Ramos (cell line): Measurements from ENCODE around the gene LMLN.
"Not testable (repeated sequence)": the region's sequence is repeated elsewhere in the genome, so short reads cannot be mapped to it uniquely, and the experiment has no call there.

ENCODE experiments used
- in situ Hi-C: fragments of 300-500 bp; cut with MboI; formaldehyde crosslinking; loops from one replicate; pipeline ENCODE4 v1.14.3; 2022; ENCODE audit warnings: low sequenced_read_pairs; ENCODE audit not compliant: unreplicated experiment

Gene LMLN

DNA sequence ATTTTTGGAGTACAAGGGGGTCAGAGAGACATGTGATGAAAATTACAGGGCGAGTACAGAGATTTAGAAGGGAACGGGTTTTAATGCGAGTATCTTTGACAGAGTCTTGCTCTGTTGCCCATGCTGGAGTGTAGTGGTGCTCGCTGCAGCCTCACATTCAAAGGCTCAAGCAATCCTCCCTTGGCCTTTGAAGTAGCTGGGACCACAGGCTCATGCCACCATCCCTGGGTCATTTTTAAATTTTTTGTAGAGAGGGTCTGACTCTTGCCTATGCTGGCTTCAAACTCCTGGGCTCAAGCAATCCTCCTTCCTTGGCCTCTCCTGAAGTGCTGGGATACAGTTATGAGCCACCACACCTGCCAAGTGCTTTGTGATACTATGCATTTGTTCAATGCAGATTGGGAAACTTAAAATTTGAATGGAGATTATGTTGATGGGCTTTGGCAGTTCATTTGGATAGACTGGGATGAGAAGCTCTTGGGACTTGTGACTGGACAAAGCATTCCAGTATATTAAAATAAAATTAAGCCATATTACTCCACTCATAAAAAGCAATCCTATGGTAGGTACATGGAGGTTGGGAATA, 4.0 kb upstream of the LMLN start:
- in situ Hi-C loops: no loop called here

DNA sequence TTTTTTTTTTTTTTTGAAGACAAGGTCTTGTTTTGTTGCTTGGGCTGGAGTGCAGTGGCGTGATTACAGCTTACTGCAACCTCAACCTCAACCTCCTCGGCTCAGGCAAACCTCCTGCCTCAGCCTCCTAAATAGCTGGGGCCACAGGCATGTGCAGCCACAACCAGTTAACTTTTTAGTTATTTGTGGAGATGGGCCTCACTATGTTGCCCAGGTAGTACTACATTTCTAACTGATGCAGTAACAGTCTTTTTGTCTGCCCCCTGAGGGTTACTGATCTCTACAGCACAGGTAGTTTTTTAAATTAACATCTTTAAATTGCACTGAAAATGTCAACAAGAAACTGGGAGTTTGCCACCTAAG, 3.4 kb upstream of the LMLN start:
- in situ Hi-C loops: no loop called here

GRCh38 chr3:197957790-197958133, 2.3 kb upstream of the LMLN start:
- in situ Hi-C loops: no loop called here

GRCh38 chr3:197958346-197958745, 1.7 kb upstream of the LMLN start:
- in situ Hi-C loops: no loop called here

DNA sequence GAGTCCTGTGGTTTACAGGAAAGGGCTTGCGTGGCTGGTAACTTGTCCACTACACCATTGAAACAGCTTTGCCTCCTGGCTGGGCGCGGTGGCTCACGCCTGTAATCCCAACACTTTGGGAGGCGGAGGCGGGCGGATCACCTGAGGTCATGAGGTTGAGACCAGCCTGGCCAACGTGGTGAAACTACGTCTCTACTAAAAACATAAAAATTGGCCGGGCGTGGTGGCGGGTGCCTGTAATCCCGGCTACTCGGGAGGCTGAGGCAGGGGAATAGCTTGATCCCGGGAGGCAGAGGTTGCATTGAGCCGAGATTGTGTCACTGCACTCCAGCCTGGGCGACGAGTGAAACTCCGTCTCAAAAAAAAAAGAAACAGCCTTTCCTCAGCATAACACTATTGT, 1.2 kb upstream of the LMLN start:
- in situ Hi-C loops: not testable (repeated sequence)

DNA sequence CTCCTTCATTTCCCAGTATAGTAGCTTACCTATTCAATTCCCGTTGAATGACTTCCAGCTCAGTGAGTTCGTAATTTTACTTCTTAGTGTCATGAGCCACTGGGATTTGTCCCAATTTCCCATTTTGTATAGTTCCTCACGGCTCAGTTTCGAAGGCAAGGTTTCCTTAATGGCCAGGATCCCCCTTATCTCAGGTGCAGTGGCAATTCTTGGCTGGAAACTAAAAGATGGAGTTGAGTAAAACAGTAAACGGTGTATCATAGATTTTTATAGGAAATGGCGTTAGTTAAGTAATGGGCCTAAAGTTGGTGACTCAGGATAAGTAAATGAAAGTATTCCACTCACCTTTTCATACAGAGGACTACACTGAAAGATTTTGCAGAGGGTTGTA, 522 bp upstream of the LMLN start:
- in situ Hi-C loops: no loop called here

- in situ Hi-C loops: no loop called here
Measured at GRCh38 chr3:197960694-197961581, 921 bp downstream of the LMLN start.

- in situ Hi-C loops: no loop called here
Measured at GRCh38 chr3:197961582-197961945, 1.5 kb downstream of the LMLN start.

- in situ Hi-C loops: no loop called here
Measured at GRCh38 chr3:197963019-197963637, 3.1 kb downstream of the LMLN start.

GRCh38 chr3:197967337-197967989, 7.4 kb downstream of the LMLN start:
- in situ Hi-C loops: not testable (repeated sequence)

GRCh38 chr3:197970588-197970987, 10.6 kb downstream of the LMLN start:
- in situ Hi-C loops: no loop called here

GRCh38 chr3:197974016-197974415, 14.0 kb downstream of the LMLN start:
- in situ Hi-C loops: no loop called here

- in situ Hi-C loops: no loop called here
Measured at GRCh38 chr3:197975311-197975710, 15.3 kb downstream of the LMLN start.

DNA sequence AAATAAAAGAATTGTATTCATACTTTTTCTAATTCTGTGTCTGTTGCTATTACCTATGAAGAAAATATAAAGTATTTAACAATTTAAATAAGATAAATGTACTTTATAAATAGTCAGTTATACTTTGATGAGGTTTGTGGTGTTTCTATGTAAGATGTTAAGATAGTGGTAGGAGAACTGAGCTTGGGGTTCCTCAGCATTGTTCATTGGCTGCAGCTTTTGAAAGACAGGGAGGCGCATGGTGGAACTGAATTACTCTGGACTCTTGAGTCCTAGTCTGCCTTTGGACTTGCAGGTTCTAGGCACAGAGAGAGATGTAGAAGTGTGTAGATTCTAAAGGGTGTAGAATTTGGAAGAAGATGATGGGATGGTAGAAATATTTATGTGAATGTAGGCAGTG, 23.1 kb downstream of the LMLN start:
- in situ Hi-C loops: no loop called here

GRCh38 chr3:197989651-197990050, 29.6 kb downstream of the LMLN start:
- in situ Hi-C loops: no loop called here

- in situ Hi-C loops: no loop called here
Measured at GRCh38 chr3:197994736-197995135, 34.7 kb downstream of the LMLN start.

GRCh38 chr3:197996855-197997254, 36.8 kb downstream of the LMLN start:
- in situ Hi-C loops: no loop called here

DNA sequence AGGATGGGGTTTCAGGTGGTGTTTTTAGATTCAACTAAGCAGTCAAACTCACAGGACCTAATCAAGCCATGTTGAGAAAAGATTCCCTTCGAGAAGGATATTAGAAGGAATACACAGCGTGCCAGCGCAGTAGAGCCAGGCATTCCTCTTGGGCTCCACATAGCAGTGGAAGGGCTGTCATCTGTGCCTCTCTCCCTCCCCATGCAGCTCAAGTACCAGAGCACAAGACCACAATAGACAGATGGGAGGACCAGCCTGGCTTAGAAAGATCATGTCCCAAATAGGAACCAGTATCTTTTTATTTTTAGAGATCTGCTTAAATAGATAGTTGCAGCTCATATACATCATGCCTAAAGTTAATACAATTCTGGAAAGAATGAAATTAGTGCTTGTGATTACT, 37.9 kb downstream of the LMLN start:
- in situ Hi-C loops: no loop called here

DNA sequence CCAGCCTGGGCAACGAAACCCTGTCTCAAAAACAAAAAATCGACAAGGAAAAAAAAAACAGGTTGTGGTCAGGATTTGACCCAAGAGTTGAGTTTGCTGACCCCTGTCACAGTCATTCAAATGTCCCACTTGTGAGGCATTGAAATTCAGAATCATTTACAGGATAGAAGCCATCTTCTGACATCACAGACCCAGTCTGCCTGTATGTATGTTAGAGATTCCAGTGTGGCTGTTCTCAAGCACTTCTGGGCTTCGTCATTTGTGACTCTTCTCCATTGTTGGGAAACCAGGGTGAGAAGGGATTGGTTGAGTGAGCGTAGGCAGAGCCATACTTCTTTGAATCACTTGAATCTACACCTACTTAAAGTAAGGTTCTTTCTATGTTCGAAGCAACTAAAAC, 57.1 kb downstream of the LMLN start:
- in situ Hi-C loops: no loop called here

DNA sequence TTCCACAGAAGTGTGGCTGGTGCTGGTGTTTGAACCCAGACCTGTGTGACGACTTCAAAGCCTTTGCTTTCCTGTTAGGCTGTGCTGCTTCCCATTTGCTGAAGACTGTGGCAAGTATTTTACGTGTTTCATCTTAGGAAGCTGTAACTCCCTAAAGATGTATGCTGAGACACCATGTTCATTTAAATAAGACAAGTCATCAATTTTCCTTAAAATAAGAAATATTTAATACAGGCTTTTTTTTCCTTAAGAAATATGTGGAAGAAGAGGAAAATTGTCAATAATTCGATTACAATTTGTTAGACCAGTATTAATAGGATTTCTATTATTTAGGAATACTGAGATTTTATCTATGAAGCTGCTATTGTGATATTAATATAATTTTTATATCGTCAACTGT, 58.4 kb downstream of the LMLN start:
- in situ Hi-C loops: no loop called here

DNA sequence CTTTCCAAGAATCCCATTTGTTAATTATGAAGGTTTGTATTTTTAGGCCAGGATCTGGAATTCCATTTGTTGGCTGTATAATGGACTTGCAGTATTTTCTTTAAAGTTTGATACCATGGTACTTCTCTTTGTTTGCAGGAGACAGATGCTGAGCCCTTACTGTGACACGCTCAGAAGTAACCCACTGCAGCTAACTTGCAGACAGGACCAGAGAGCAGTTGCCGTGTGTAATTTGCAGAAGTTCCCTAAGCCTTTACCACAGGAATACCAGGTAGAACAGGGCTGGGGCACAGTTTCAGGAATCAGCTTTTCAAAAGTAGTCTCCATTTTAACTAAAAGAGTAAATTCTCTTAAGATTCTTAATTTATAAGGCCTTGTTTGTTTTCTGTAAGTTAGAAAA, 59.1 kb downstream of the LMLN start:
- in situ Hi-C loops: no loop called here
